BLaER1 treated with 17β-estradiol and CSF1 and Interleukin-3, amounts not matched to agents 10 nM and 100 nM (cell line): ENCODE results near the gene EHHADH.

Experiments used
- H3K27ac ChIP-seq, 11 experiments: shearing (Covaris generic); formaldehyde crosslinking; 2 replicates each; pipeline ENCODE4 v1.8.1; 2022
- H3K27me3 ChIP-seq, 11 experiments: shearing (Covaris generic); formaldehyde crosslinking; 2 replicates each; pipeline ENCODE4 v1.8.1; 2022
- H3K36me3 ChIP-seq, 11 experiments: shearing (Covaris generic); formaldehyde crosslinking; 2 replicates each; pipeline ENCODE4 v1.8.1; 2022
- H3K4me1 ChIP-seq, 10 experiments: shearing (Covaris generic); formaldehyde crosslinking; 2 replicates each; pipeline ENCODE4 v1.8.1; 2022
- H3K4me2 ChIP-seq, 11 experiments: shearing (Covaris generic); formaldehyde crosslinking; 2 replicates each; pipeline ENCODE4 v1.8.1; 2022
- H3K4me3 ChIP-seq, 10 experiments: shearing (Covaris generic); formaldehyde crosslinking; 2 replicates each; pipeline ENCODE4 v1.8.1; 2022
- H3K9ac ChIP-seq, 11 experiments: shearing (Covaris generic); formaldehyde crosslinking; 2 replicates each; pipeline ENCODE4 v1.8.1; 2022
- H3K9me3 ChIP-seq, 11 experiments: shearing (Covaris generic); formaldehyde crosslinking; replicated peaks in 1 of 11; 2 replicates each; pipeline ENCODE4 v1.8.1; 2022
- H4K20me1 ChIP-seq, 11 experiments: shearing (Covaris generic); formaldehyde crosslinking; 2 replicates each; pipeline ENCODE4 v1.8.1; 2022
- Cebpa-rat ChIP-seq, 11 experiments: shearing (Covaris generic); IDR thresholded peaks; 2 replicates each; pipeline ENCODE4 v1.8.1; 2022

Gene EHHADH

GRCh38 chr3:185155678-185156077, 98.2 kb downstream of the EHHADH start:
- Histone ChIP-seq H3K36me3 (no peaks in the 10 kb centered on the region), H3K9me3 (no peaks in the 10 kb centered on the region), H3K27ac (no peak overlapping the region), H4K20me1 (no peaks in the 10 kb centered on the region; a peak in 1 of 22 replicates), H3K4me2 (no peak overlapping the region), H3K4me3 (no peak overlapping the region), H3K4me1 (peaks cover 4 to 17% (median 15%) of the 10 kb centered on the region in 10 experiments; a peak in 15 of 20 replicates), H3K9ac (no peak overlapping the region), H3K27me3 (peaks cover 37 to 50% (median 44%) of the 10 kb centered on the region in 11 experiments)
- TF ChIP-seq Cebpa-rat (IDR thresholded peaks at IDR 0.05) = peak in 2 of 11 experiments; percentile 15 to 32; a peak in 1 of 22 replicates

GRCh38 chr3:185153861-185154629, 99.8 kb downstream of the EHHADH start:
- H3K9ac ChIP-seq = no peak overlapping the region
- no peak overlapping the region for H3K27ac ChIP-seq
- no peak for TF ChIP-seq Cebpa-rat (IDR thresholded peaks at IDR 0.05)
- H3K27me3 ChIP-seq = peaks cover 47 to 63% (median 57%) of the 10 kb centered on the region in 11 experiments
- H3K36me3 ChIP-seq = no peaks in the 10 kb centered on the region
- H3K4me1 ChIP-seq = peaks cover 4 to 17% (median 15%) of the 10 kb centered on the region in 10 experiments; a peak in 15 of 20 replicates
- no peak overlapping the region for H3K4me3 ChIP-seq
- no peaks in the 10 kb centered on the region for H3K9me3 ChIP-seq
- H3K4me2 ChIP-seq = no peak overlapping the region; a peak in 1 of 22 replicates
- no peaks in the 10 kb centered on the region; a peak in 1 of 22 replicates for H4K20me1 ChIP-seq

- no peaks in the 10 kb centered on the region; a peak in 1 of 22 replicates for H4K20me1 ChIP-seq
- H3K36me3 ChIP-seq = no peaks in the 10 kb centered on the region
- peaks cover 4 to 17% (median 15%) of the 10 kb centered on the region in 10 experiments; a peak in 15 of 20 replicates for H3K4me1 ChIP-seq
- H3K4me3 ChIP-seq = peak overlapping the region; percentile 54 to 73 (median 66)
- peak overlapping the region; percentile 40 to 71 (median 65); a peak in 19 of 22 replicates for H3K9ac ChIP-seq
- no peaks in the 10 kb centered on the region for H3K9me3 ChIP-seq
- TF ChIP-seq Cebpa-rat (IDR thresholded peaks at IDR 0.05) = no peak
- peak overlapping the region; percentile 79 to 98 (median 96) for H3K4me2 ChIP-seq
- H3K27me3 ChIP-seq = peaks cover 47 to 63% (median 57%) of the 10 kb centered on the region in 11 experiments
- H3K27ac ChIP-seq = peak overlapping the region in 2 of 11 experiments; percentile 19 to 23; a peak in 1 of 22 replicates
These were observed 100.6 kb downstream of the EHHADH start for GRCh38 chr3:185153171-185153771.

GRCh38 chr3:185152410-185153170, 101.3 kb downstream of the EHHADH start, which contains the start of gene C3orf70:
Gene C3orf70 (minus strand): TSS chr3:185153060. CDS start chr3:185152823, 237 bp downstream.
- H3K27me3 ChIP-seq = peaks cover 47 to 63% (median 57%) of the 10 kb centered on the region in 11 experiments
- TF ChIP-seq Cebpa-rat (IDR thresholded peaks at IDR 0.05) = no peak
- H3K4me2 ChIP-seq = peak within 1 kb of the TSS; percentile 79 to 98 (median 96)
- H3K9me3 ChIP-seq = no peaks in the 10 kb centered on the region
- peak within 1 kb of the TSS in 4 of 11 experiments; percentile 2 to 23 (median 18); a peak in 3 of 22 replicates for H3K27ac ChIP-seq
- no peaks in the 10 kb centered on the region for H3K36me3 ChIP-seq
- H3K9ac ChIP-seq = peak within 1 kb of the TSS; percentile 40 to 71 (median 65)
- H3K4me1 ChIP-seq = peaks cover 4 to 17% (median 15%) of the 10 kb centered on the region in 10 experiments; a peak in 15 of 20 replicates
- peak within 1 kb of the TSS; percentile 54 to 73 (median 66) for H3K4me3 ChIP-seq
- no peaks in the 10 kb centered on the region; a peak in 1 of 22 replicates for H4K20me1 ChIP-seq

GRCh38 chr3:185151964-185152409, 101.9 kb downstream of the EHHADH start:
- H4K20me1 ChIP-seq = no peaks in the 10 kb centered on the region; a peak in 1 of 22 replicates
- no peaks in the 10 kb centered on the region for H3K36me3 ChIP-seq
- peak overlapping the region in 10 of 11 experiments; percentile 53 to 71 (median 66); a peak in 18 of 22 replicates for H3K9ac ChIP-seq
- H3K9me3 ChIP-seq = no peaks in the 10 kb centered on the region
- H3K4me1 ChIP-seq = peaks cover 4 to 17% (median 15%) of the 10 kb centered on the region in 10 experiments; a peak in 15 of 20 replicates
- H3K27ac ChIP-seq = no peak overlapping the region
- H3K27me3 ChIP-seq = peaks cover 47 to 63% (median 57%) of the 10 kb centered on the region in 11 experiments
- peak overlapping the region; percentile 79 to 98 (median 96) for H3K4me2 ChIP-seq
- no peak for TF ChIP-seq Cebpa-rat (IDR thresholded peaks at IDR 0.05)
- H3K4me3 ChIP-seq = peak overlapping the region; percentile 54 to 73 (median 66)

GRCh38 chr3:185151101-185151963, 102.5 kb downstream of the EHHADH start:
- Histone ChIP-seq H3K36me3 (no peaks in the 10 kb centered on the region), H4K20me1 (no peaks in the 10 kb centered on the region; a peak in 1 of 22 replicates), H3K9ac (no peak overlapping the region), H3K4me2 (peak overlapping the region in 8 of 11 experiments; percentile 79 to 98 (median 95); a peak in 14 of 22 replicates), H3K27ac (no peak overlapping the region), H3K27me3 (peaks cover 47 to 63% (median 57%) of the 10 kb centered on the region in 11 experiments), H3K9me3 (no peaks in the 10 kb centered on the region), H3K4me1 (peaks cover 4 to 17% (median 15%) of the 10 kb centered on the region in 10 experiments; a peak in 15 of 20 replicates), H3K4me3 (peak overlapping the region in 1 of 10 experiments; percentile 68; a peak in 2 of 20 replicates)
- TF ChIP-seq Cebpa-rat (IDR thresholded peaks at IDR 0.05) = no peak

- H3K9ac ChIP-seq = no peak overlapping the region
- no peak overlapping the region for H3K27ac ChIP-seq
- H4K20me1 ChIP-seq = no peaks in the 10 kb centered on the region; a peak in 1 of 22 replicates
- no peaks in the 10 kb centered on the region for H3K36me3 ChIP-seq
- no peak overlapping the region for H3K4me2 ChIP-seq
- no peak overlapping the region for H3K4me3 ChIP-seq
- TF ChIP-seq Cebpa-rat (IDR thresholded peaks at IDR 0.05) = no peak
- peaks cover 47 to 62% (median 57%) of the 10 kb centered on the region in 11 experiments for H3K27me3 ChIP-seq
- H3K9me3 ChIP-seq = no peaks in the 10 kb centered on the region
- H3K4me1 ChIP-seq = peaks cover 4 to 17% (median 15%) of the 10 kb centered on the region in 10 experiments; a peak in 15 of 20 replicates
These were observed 103.3 kb downstream of the EHHADH start for GRCh38 chr3:185150561-185150960.
